GM18508 (cell line): Measurements from ENCODE around the gene CHGA.

Experiments
- ATAC-seq: cut with Tn5 transposase; IDR thresholded peaks from one replicate; pipeline ENCODE4 v1.9.1; 2021; ENCODE audit warnings: moderate number of reproducible peaks; ENCODE audit not compliant: insufficient read depth, unreplicated experiment

The CHGA gene

GRCh38 chr14:92974541-92975345, 51.8 kb downstream of the CHGA start:
- ATAC-seq = no peak

GRCh38 chr14:92976268-92976667, 53.3 kb downstream of the CHGA start:
- no peak for ATAC-seq

GRCh38 chr14:92978229-92979021, 55.5 kb downstream of the CHGA start:
- no peak for ATAC-seq

- ATAC-seq = no peak
Observed at GRCh38 chr14:92980866-92981265, 57.9 kb downstream of the CHGA start.

GRCh38 chr14:92981726-92982125, 58.8 kb downstream of the CHGA start:
- no peak for ATAC-seq

- no peak for ATAC-seq
Observed at GRCh38 chr14:92982956-92983355, 60.0 kb downstream of the CHGA start.

GRCh38 chr14:92984082-92984788, 61.3 kb downstream of the CHGA start:
- no peak for ATAC-seq
